ENCODE results near the gene PINLYP.
"Not testable (repeated sequence)": the region's sequence is repeated elsewhere in the genome, so short reads cannot be mapped to it uniquely, and the experiment has no call there.

The PINLYP gene

GRCh38 chr19:43586346-43586745, 10.7 kb downstream of the PINLYP start:
- DNase-seq, result no peak

GRCh38 chr19:43587029-43587428, 11.4 kb downstream of the PINLYP start:
- not testable (repeated sequence) for DNase-seq

- DNase-seq, result no peak
Measured at GRCh38 chr19:43589277-43589676, 13.7 kb downstream of the PINLYP start.

DNA sequence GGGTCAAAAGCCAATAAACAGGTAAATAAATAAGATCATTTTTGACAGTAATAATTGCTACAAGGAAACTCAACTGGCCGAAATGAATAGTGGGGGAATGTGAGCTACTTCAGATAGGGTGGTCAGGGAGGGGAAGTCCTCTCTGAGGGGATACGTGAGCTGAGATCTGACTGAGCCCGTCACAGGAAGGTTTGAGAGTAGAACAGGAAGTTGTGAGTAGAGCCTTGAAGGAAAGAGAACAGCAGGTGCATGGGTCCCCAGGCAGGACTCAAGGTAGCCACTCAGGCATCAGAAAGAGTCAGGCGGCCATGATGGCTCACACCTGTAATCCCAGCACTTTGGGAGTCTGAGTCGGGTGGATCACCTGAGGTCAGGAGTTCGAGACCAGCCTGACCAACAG, 14.1 kb downstream of the PINLYP start:
- DNase-seq, result no peak

DNA sequence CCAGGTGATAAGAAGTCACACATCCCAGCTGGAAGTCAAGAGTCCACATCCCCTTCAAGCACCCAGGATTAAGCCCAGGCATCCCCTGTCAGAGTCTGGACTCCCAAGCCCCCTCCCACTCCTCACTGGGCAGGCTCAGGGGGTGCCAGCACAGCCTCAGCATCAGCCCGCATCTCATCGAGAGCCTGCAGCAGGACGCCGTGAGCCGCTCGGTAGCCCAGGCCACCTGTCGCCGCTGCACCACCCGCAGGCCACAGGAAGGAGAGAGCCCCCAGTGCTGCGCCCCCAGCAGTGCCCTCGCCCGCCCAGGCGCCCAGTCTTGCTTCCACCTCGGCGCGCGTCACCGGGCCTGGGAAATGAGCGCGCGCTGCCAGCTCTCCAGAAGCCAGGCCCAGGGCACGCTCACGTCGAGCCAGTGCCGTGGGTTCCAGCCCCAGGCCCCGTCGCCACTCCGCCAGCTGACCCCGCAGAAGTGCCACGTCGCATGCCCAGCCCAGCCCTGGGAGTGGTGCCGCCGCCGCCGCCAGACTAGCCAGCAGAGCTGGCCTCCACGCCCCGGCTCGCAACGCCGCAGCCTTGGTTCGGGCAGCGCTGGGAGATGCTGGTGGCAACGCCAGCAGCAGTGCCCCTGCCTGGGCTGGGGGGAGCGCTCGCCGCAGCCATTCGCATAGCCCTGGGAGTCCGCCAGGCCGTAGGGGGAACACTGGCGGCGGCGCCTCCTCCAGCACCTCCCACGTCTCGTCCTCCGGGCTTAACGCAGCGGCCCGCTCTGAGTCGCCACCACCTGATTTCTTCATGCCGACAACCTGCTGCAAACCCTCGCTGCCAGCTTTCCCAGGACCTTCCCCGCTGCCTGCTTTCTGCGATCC, 16.5 kb downstream of the PINLYP start:
- no peak for DNase-seq

GRCh38 chr19:43592800-43593350, 17.3 kb downstream of the PINLYP start:
- DNase-seq, result no peak

GRCh38 chr19:43594081-43594697, 18.6 kb downstream of the PINLYP start:
- no peak for DNase-seq

DNA sequence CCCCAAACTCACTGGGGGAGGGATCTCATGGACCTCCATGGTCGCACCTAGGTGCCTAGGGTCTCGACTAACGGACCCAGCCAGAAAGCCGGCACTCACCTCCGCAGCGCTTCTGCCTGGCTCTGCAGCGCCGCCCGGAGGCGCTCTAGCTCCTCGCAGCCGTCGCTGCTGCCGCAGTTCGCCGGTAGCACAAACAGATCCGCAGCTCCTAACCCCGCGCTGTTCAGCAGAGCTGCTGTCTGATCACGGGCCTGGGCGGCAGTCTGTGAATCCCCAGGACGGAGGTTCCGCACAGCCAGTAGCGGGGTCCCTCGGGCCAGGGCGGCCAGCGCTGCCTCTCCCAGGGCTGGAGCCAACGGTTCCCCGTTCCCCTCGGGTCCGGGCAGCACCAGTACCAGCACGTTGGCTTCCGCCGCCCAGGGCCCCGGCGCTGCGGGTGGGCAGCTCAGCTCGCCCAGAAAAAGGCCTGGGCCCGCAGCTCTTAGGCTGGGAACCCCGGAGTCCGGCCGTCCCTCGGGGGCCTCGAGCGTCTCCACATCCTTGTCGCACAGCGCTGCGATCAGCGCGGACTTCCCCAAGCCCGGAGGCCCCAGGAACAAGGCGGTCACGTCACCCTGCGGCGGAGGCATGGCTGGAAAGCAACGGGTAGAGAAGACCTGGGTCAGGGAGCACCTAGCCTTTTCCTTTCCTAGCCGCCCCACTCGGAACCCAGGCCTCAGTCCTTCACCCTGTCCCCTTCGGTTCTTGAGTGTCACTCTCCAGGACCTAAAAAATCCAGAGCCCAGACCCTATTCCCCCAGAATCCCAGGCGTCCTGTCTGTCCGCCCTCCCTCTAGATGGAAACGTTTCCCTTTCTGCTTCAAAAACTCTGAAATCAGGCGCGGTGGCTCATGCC, 19.4 kb downstream of the PINLYP start:
- peak; percentile 34 for DNase-seq

- DNase-seq, result peak; percentile 34
Measured at GRCh38 chr19:43595605-43595998, 20.0 kb downstream of the PINLYP start.

GRCh38 chr19:43595999-43596841, 20.6 kb downstream of the PINLYP start, which contains the start of the genes IRGQ and ZNF576:
Gene IRGQ (minus strand): TSS chr19:43596134. CDS start chr19:43595338, 796 bp downstream.
Gene ZNF576 (plus strand): TSS chr19:43596595. CDS start chr19:43597109, 514 bp downstream.
- DNase-seq, result peak; percentile 97

DNA sequence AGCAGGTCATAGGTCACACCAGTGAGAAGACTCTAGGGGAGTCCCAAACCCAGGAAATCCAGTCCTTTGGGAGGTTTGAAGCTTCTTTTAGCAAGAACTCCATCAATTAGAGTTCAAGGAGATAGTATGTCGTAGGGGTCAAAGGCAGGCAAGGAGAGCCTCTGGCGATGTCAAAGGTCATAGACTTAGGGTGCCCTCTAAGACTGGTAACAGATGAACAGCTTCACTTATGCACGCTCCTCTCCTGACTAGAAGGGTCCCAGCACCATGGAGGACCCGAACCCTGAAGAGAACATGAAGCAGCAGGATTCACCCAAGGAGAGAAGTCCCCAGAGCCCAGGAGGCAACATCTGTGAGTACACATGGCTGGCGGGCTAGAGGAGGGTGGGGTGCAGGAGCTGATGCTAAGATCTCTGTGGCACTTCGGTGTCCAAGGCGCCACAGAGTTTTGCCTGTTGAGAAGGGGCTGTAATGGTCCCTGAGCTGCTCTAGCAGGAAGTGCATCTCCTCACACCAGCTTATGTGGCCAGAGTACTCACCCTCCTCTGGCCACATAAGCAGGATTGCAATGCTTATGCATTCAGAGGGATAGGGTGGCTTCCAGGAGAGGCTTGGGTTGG, 21.4 kb downstream of the PINLYP start:
- DNase-seq, result no peak

- DNase-seq, result no peak
Measured at GRCh38 chr19:43597876-43598275, 22.3 kb downstream of the PINLYP start.

- no peak for DNase-seq
Measured at GRCh38 chr19:43598445-43599240, 23.0 kb downstream of the PINLYP start.

DNA sequence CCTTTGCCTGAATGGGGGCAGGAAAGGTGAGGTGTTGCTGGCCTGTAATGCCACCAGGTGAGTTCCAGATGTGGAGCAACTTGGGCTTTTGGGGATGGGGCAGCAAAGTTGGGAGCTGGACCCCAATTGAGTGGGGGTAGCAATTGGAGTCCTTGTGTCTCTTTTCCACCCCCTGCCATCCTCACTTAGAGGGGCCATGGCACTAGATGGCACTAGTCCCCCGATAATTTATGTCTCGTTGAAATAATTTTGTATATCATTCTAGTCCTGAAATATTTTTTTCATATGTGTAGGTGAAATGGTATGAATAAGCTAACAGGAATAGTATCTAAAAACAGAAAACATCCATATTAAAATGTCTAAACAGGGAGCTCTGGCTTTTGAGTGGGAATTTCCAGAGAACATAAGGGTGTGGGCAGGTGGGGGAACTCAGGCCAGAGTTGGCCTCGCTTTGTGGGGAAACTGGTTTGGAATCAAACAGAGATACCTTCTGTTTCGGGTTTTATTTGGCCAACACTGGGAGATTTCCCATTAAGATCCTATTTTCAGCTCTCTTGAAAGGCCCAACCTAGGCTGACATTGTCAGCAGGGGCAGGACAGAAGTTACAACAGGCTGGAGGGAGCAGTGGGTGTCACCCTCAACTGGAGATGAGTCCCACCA, 24.2 kb downstream of the PINLYP start:
- DNase-seq, result no peak

GRCh38 chr19:43600326-43600725, 24.7 kb downstream of the PINLYP start:
- DNase-seq, result not testable (repeated sequence)

GRCh38 chr19:43605875-43606568, 30.4 kb downstream of the PINLYP start:
- DNase-seq, result no peak

GRCh38 chr19:43606569-43607229, 31.1 kb downstream of the PINLYP start:
- no peak for DNase-seq

Data from NCI-H1092 treated with DMSO at 0.1 percent for 48 hours (cell line).